Glutamatergic neuron (in vitro differentiated cells): ENCODE data around the gene ZNF234. TPM values are rescaled to one million over a fixed set of nuclear protein-coding genes. Genes with fewer than 3 reads are reported as not detected.

Experiments used
- DNase-seq: peaks from one replicate; pipeline ENCODE4 v3.0.0; 2022
- H3K27ac Mint-ChIP-seq: one replicate; pipeline ENCODE4 v1.8.0; 2020; ENCODE audit warnings: mild to moderate bottlenecking, mixed read lengths, inconsistent platforms; ENCODE audit not compliant: unreplicated experiment
- H3K27me3 Mint-ChIP-seq: one replicate; pipeline ENCODE4 v1.8.0; 2020; ENCODE audit warnings: mild to moderate bottlenecking, moderate library complexity, mixed read lengths, inconsistent platforms; ENCODE audit not compliant: unreplicated experiment
- H3K36me3 Mint-ChIP-seq: one replicate; pipeline ENCODE4 v1.8.0; 2020; ENCODE audit warnings: mild to moderate bottlenecking, mixed read lengths, inconsistent platforms; ENCODE audit not compliant: unreplicated experiment
- H3K4me1 Mint-ChIP-seq: one replicate; pipeline ENCODE4 v1.8.0; 2020; ENCODE audit warnings: mild to moderate bottlenecking, low read depth, mixed read lengths, inconsistent platforms; ENCODE audit not compliant: unreplicated experiment
- H3K4me3 Mint-ChIP-seq: one replicate; pipeline ENCODE4 v1.8.0; 2020; ENCODE audit warnings: mild to moderate bottlenecking, mixed read lengths, inconsistent platforms; ENCODE audit not compliant: unreplicated experiment
- H3K9me3 Mint-ChIP-seq: one replicate; pipeline ENCODE4 v1.8.0; 2020; ENCODE audit warnings: mild to moderate bottlenecking, moderate library complexity, mixed read lengths, inconsistent platforms; ENCODE audit not compliant: unreplicated experiment
- CTCF ChIP-seq: fragments of 200-600 bp; sonication (generic); IDR thresholded peaks from one replicate; pipeline ENCODE4 v1.5.0; 2021; ENCODE audit not compliant: partially characterized antibody, unreplicated experiment
- long read RNA-seq: library from polyadenylated mRNA; unstranded; transcript quantifications from one replicate; pipeline ENCODE4 v2.0.0, GENCODE V29; 2020; ENCODE audit not compliant: unreplicated experiment
- total RNA-seq: library from RNA; stranded (reverse); fragmentation: NEBNext Ultra II Directional; extraction: Animal tissue kit (Norgen Biotek cat#: 25700); gene quantifications from one replicate; pipeline ENCODE4 v1.2.1, GENCODE V29; 2021; ENCODE audit not compliant: unreplicated experiment

The ZNF234 gene
- total RNA-seq, result 19.2 TPM
- long read RNA-seq, partial matches to known transcripts, result 3 of 5 reads
- long read RNA-seq, other reads (novel, unspliced or antisense), result 0 of 5 reads

- peak within 1 kb of the TSS; percentile 62 for H3K27ac Mint-ChIP-seq
- H3K4me1 Mint-ChIP-seq, result peaks cover 3% of the 10 kb centered on the region
- peak within 1 kb of the TSS; percentile 90 for H3K4me3 Mint-ChIP-seq
- no peaks in the 10 kb centered on the region for H3K36me3 Mint-ChIP-seq
- H3K27me3 Mint-ChIP-seq, result no peaks in the 10 kb centered on the region
- no peak for TF ChIP-seq CTCF
- peaks cover 3% of the 10 kb centered on the region for H3K9me3 Mint-ChIP-seq
- peak; percentile 75 for DNase-seq
Measured at GRCh38 chr19:44141191-44142058, at the start of gene ZNF234. Gene ZNF234 (plus strand): TSS chr19:44141554. CDS start chr19:44144633, 3,079 bp downstream.

GRCh38 chr19:44092108-44092507 lies 49.2 kb upstream of the ZNF234 start:
- no peak for TF ChIP-seq CTCF
- DNase-seq, result no peak
- peaks cover 6% of the 10 kb centered on the region for H3K27me3 Mint-ChIP-seq
- H3K4me3 Mint-ChIP-seq, result no peak overlapping the region
- H3K36me3 Mint-ChIP-seq, result no peaks in the 10 kb centered on the region
- H3K27ac Mint-ChIP-seq, result no peak overlapping the region
- H3K9me3 Mint-ChIP-seq, result peaks cover 5% of the 10 kb centered on the region
- H3K4me1 Mint-ChIP-seq, result peaks cover 2% of the 10 kb centered on the region

GRCh38 chr19:44093931-44094765 lies 47.2 kb upstream of the ZNF234 start, which contains the start of gene ZNF224:
Gene ZNF224 (plus strand): TSS chr19:44094361. CDS start chr19:44097874, 3,513 bp downstream.
- Mint-ChIP-seq H3K9me3 (peaks cover 5% of the 10 kb centered on the region), H3K27ac (no peak within 1 kb of the TSS), H3K4me3 (peak within 1 kb of the TSS; percentile 98)

GRCh38 chr19:44107751-44108150 lies 33.6 kb upstream of the ZNF234 start:
- H3K27ac Mint-ChIP-seq, result no peak overlapping the region
- H3K4me3 Mint-ChIP-seq, result no peak overlapping the region

More at GRCh38 chr19:44093931-44094765, 47.2 kb upstream of the ZNF234 start, which contains the start of gene ZNF224:
- peaks cover 2% of the 10 kb centered on the region for H3K4me1 Mint-ChIP-seq
- H3K36me3 Mint-ChIP-seq, result no peaks in the 10 kb centered on the region
- H3K27me3 Mint-ChIP-seq, result peaks cover 6% of the 10 kb centered on the region
- no peak for TF ChIP-seq CTCF
- DNase-seq, result peak; percentile 92

More at GRCh38 chr19:44107751-44108150, 33.6 kb upstream of the ZNF234 start:
- H3K36me3 Mint-ChIP-seq, result peaks cover 48% of the 10 kb centered on the region
- DNase-seq, result no peak
- no peak for TF ChIP-seq CTCF
- peaks cover 22% of the 10 kb centered on the region for H3K9me3 Mint-ChIP-seq
- peaks cover 6% of the 10 kb centered on the region for H3K27me3 Mint-ChIP-seq
- no peaks in the 10 kb centered on the region for H3K4me1 Mint-ChIP-seq
